Ecto neural progenitor cell (in vitro differentiated cells): ENCODE results near the gene GRIK4.

ENCODE experiments used
- DNase-seq: peaks from one replicate; pipeline ENCODE4 v3.0.0-alpha.2; 2018; ENCODE audit warnings: low spot score

GRIK4 gene

DNA sequence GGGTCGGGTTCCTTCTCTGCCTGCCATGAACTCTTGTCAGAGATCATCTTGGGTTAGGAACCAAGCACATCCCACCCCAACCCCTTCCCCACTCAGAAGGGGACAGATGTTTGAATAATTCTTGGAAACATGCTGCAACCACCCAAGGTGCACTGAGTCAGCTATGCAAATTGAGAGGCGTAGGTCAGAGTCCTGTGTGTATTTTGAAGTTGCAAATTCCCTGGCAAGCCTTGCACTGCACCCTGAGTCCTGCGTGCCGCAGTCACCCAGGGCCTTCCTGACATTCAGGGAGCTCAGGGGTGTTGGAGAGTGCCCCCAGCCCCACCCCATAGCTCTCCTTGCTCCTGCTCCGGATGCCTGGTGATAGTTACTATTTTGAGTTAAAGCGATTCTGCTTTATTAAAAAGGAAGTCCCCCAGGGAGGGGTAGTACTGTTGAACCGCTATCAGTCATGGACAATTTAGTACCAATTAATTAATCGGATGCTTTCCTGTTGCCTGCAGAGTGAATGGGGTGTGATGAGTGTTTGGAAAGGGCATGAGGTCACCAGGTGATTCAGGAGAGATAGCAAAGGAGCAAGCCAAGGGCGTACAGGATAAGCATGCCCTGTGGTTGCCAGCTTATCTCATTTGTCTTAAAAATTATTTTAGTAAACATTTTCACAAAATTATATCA, 123.7 kb downstream of the GRIK4 start:
- DNase-seq: no peak

DNA sequence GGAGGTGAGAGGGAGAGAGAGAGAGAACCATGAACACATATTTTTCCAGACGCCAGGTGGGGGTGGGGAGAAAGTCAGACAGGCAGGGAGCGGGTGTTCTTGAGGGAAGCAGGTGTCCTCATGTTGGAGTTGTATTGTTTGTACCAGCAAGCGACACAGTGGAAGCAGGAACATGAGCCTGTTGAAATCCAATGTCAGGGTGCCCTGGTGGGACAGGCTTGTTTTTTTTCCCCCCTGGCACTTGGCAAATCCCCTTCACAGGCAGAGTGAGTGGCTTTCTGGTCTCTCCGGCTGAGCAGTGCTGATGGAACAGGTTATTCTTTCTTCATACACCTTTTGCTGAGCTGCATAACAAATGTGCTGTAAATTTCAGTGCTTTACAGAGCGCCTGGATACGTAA, 125.6 kb downstream of the GRIK4 start:
- DNase-seq: no peak

DNA sequence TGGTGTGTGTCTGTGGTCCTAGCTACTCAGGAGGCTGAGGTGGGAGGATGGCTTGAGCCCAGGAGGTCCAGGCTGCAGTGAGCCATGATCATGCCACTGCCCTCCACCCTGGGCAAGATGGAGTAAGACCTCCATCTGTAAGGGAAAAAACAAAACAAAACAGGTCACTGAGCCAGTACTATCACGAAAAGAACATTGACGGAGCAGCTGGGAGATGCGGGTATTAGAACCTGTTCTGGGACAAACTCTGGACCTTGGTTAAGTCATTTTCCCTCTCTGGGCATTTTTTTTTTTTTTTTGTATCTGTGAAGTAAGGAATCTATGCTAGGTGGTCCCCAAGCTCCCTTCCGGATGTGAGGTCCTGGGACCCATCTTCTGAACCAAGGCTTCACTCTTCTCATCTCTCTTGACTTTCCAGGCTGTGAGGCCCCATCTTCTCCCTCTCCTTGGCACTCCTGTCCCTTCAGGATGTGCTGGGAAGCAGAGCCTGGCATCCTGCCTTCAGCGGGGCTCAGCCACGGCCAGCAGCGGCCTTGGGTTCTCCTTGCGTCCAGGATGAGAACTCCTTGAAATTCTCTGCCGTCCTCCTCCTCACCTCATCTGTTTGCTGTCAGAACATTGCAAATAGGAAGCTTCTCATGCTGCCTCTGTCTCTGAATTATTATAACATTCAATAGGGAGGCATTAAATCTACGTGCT, 130.8 kb downstream of the GRIK4 start:
- DNase-seq: no peak

DNA sequence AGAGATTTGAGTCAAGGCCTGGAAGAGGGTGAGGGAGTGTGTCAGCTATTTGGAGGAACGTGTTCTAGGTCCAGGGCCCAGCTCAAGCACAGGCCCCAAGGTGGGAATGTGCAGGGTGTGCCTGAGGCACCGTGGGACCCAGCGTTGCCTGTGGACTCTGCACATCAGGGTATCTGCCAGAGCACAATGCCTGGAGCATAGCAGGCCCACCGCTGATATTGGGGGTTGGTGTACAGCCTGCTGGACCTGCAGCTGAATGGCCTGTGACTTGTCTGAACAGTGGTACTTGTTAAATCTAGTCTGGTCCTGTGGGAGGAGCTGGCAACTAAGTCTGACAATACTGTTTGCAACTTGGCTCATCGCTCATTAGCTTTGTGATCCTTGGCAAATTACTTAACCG, 131.7 kb downstream of the GRIK4 start:
- DNase-seq: no peak

DNA sequence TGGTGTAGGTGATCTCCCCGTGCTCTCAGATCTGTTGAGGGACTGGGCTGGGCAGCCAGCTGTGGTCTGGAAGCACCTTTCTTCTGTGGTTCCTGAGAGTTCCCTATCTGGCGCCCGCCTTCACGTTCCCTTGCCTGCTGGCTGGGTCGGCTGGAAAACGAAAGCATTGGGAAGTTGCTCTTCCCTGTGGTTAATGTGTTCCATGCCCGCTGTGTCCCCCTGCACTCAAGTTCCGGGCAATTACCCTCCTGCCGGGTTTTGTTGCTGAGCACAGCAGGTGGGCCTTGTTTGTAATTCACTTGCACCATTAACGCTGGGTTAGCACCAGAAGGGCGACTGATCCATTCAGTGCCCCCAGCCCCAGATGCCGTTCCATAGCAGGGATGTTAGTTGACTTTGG, 134.1 kb downstream of the GRIK4 start:
- DNase-seq: no peak

DNA sequence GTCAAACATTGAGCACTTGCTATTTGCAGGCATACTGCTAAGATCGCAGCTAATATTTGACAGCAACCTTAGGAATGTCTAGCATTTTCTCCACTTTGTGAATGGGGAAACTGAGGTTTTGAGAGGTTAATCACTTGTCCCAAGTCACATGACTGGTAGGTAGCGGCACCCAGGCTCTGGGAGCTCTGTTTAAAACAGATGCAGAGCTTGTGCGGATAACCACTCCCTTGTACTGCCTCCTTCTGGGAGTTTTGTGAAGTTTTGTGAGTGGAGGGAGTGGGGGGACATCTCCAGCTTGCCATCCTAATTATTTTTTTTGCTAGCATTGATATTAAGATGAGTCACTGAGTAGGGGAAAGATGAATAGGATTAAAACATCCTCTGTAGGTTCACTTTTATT, 134.7 kb downstream of the GRIK4 start:
- no peak for DNase-seq

DNA sequence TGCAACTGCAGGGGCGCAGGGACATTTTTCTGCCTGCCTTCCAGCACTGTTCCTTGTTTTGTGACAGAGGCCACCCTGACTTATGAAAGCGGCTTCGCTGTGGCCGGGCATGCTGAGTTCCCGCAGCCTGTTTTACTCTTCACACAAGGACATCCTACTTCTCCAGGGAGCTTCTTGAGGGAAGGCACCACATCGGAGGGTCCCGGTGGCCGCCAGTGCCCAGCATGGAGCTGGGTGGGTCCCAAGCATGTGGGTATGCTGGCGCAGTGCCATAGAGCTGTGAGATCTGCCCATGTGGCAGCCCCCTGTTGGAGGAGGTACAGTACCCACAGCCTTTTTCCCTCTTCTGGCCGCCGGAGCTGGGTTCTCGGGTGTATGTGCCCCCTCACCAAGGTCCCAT, 136.1 kb downstream of the GRIK4 start:
- DNase-seq: no peak

DNA sequence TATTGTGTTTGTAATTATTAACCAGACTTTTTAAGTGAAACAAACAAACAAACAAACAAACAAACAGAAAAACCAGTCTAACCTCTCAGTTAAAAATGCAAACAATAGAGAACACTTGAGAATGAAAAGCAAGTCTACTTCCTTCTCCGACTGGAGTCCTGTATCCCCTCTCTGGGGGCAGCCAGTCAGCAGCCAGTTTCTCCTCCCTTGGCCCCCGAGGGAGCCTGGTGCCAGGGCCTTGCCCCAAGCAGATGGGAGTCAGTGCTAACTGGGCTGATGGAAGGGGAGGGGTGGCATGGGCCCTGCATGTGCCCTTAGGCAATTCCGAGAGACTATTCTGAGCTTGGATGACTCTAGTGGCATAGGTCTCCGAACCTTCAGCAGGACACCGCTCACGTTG, 137.2 kb downstream of the GRIK4 start:
- no peak for DNase-seq

DNA sequence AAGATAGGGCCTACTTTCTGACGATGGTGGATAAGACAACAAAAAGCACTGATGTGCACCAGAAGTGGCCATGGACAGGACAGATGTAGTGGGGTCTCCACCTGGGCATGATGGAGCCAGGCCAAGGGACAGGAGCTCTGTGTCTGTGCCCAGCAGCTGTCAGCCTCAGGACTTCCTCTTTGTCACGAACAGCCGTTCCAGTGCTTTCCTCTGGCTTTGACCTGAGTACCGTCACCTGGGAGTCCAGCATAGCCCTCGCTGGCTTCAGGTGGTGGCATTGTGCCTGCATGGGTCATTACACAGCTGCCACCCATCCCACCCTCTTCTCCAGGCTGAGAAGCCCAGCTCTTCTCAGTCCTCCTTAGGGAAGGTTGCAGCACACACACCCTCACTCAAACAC, 137.8 kb downstream of the GRIK4 start:
- DNase-seq: no peak

DNA sequence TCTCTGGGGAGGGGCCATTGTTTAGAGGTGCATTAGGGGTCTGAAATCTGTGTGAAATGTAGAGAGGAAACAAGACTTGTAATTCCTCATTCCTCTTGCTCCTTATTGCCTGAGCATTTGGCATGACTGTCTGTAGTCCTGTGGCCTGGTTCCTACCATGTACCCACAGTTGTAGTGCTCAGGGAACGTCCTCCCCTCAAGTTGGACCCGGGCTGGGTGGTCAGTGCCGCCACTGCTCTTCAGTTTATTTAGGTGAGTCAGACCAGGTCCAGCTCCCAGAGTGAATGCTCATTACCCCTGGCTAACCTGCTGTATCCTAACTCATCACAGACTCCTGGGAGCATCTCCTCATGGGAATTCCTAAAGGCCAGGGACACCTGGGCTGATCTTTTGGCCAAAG, 139.8 kb downstream of the GRIK4 start:
- no peak for DNase-seq

DNA sequence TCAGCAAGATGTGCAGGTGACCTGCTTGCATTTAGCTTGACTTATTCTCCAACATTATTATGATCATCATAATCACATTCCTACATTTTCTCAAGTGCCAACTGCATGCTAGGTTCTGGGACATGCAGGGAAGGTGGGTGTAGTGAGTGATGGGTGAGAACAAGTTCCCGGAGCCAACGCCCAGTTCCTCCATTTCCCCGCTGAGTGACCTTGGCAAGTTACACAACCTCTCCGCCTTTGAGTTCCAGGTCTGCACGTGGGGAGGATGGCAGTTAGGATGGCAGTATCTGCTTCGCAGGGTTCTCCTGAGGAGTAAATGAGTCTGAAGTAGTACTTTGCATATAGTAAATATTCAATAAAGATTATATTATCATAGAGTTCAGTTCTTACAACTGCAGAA, 140.3 kb downstream of the GRIK4 start:
- no peak for DNase-seq

DNA sequence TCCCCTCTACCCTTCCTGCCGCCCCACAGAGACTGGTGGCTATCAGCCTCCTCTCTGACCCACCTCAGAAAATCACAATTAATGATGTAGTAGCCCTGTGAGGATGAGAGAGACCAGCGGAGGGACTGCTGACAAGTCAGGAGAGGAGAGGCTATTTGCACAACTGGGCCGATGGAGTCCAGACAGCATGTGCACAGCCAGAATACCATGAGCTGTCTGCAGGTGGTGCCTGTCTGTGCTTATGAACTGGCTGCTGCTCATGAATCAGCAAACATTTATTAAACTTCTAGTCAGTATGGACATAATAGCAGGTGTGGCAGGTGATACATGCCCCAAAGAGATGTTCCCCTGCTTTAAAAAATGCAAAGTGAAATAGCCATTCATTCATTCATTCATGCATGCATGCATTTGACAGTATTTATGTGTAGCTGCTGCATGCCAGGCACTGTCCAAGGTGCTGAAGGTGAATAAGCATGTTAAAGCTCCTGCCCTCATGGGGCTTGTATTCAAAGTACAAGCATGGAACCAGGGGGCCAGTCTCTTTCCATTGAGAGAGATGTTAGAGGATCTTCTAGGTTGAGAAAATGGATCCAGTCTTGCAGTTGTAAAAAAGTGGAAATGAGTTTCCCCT, 141.3 kb downstream of the GRIK4 start:
- DNase-seq: no peak

DNA sequence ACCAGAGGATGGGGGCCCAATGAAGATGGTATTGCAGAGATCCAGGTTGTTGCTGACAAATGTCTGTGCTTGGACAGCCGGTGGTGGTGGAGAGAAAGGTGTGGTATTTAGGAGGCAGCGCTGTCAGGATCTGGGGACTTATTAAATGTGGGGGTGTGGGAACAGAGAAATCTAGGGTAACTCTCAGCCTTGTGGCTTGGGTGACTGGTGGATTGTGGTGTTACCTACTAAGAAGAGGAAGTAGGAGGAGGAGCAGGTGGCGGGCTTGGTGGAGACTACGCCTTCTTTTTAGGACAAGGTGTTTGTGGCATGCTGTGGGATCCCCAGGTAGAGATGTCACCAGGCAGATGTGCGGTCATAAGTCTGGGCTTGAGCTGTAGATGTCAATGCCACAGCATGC, 144.0 kb downstream of the GRIK4 start:
- DNase-seq: no peak

DNA sequence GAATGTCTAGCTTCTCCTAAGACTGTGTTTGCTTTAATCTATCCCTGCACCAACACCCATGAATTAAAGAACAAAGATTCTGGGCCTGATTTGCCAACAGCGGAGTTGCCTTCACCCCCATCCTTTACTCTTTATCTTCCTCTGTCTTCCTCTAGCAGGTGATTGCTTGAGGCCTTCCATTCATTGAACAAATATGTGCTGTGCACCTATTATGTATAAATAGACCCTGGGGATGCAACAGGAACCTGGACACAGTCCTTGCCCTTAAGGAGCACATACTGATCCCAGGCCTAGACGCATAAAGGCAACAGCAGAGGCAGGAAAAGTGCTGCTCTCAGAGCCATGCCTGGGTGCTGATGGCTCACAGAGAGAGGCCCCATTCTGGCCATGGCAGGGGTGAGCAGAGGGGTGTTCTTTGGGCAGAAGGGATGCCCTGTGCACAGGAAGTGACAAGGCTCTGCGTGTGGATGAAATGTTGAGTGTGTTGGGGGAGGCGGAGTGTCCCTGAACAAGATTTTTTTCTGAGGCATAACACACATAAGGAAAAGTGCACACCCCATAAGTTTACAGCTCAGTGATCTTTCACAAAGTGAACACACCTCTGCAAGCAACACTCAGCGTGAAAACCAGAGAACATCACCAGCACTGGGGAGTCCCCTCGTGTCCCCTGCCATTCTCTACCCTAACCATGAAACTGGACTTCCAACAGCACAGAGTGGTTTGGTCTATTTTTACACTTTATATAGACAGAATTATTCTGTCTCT, 145.9 kb downstream of the GRIK4 start:
- no peak for DNase-seq

DNA sequence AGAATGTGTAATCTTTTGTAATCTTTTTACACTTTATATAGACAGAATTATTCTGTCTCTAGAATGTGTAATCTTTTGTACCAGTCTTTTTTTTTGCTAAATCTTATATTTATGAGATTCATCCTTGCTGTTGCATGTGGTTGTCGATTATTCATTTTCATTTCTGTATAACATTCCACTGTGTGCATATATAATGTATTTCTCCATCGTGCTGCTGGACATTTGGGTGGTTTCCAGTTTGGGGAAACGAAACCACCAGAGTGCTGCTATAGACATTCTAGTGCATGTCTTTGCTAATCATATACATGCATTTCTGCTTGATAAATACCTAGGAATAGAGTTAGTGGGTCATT, 146.5 kb downstream of the GRIK4 start:
- DNase-seq: no peak

DNA sequence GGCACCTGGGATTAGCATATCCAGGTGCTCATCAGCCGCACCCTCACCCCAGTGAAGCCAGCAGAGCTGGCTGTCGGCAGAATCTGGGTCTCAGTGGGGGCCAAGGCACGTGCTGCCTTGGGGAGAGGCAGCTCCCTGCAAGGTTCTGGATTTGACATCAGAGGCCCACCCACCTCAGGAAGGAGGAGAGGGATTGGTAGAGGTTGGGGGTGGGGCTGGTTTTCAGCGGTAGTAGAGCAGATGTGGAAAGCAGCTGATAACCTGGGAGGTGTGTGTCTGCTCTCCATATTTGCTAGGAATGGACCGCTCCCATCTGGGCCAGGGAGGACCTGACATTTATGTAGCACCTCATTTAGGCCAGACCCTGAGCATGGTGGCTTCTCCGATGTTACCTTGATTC, 147.5 kb downstream of the GRIK4 start:
- no peak for DNase-seq

DNA sequence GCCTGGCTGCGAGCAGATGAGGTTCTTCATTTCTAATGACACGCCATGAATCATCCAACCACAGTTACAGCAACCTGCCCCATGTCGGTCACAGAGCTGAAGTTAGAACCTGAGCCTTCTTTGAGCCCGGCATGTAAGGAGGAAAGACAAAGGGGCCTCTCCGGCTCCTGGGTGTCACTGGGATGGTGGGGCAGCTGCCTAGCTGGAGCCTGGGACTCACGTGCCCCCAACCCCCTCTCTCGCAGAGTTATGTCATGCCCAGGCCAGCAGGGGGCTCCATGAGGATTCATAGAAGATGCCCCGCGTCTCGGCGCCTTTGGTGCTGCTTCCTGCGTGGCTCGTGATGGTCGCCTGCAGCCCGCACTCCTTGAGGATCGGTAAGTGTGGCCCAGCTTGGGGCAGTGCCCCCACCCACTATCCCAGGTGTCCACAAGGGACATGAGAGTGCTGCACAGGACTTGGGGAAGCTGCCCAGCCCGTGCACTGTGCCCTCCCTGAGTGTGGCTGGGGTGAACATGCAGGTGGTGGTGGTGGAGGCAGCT, 148.5 kb downstream of the GRIK4 start:
- DNase-seq: peak; percentile 69

DNA sequence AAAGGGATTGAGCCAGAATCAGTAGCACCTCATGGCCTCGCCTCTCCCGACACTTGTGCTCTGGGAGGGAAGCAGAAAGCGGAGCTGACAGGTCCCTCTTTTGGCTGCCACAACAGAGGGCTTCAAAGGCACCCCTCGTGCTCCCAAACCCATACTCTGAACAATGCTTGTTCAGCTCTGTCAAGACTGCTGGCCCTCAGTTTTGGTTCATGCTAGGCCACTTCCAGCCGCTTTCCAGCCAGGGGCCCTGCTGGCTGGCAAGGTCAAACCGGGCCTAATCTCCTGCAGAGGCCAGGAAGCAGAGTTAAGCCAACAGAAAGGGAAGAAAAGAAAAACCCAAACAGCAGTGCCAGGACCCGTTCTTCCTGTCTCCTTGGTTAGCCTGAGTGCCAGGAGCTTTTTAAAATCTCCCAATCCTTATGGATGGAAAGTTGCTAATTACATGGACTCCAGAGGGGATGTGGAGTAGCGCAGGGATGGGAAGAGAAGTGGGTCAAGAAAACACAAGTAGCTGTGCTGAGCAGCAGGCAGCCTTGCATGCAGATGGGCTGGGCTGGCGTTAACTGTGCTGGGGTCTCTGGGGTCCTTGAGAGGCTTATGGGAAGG, 150.6 kb downstream of the GRIK4 start:
- DNase-seq: no peak

DNA sequence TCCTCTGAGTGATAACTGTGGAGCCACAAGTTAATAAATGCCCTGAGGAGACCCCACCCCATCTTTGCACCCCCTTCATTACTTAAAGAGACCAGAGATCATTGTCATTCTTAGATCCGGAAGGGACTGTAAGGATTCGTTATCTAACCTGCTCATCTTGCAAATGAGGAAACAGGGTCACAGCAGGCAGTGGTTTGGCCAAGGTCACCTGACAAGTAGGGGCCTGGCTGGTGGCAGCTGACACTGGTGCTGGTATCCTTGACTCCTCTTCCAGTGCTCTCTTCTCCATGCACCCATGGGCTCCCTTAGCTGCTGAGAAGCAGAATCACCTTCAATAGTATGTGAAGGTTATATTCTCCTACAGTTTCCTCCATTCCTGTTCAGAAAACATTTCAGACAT, 151.6 kb downstream of the GRIK4 start:
- no peak for DNase-seq

DNA sequence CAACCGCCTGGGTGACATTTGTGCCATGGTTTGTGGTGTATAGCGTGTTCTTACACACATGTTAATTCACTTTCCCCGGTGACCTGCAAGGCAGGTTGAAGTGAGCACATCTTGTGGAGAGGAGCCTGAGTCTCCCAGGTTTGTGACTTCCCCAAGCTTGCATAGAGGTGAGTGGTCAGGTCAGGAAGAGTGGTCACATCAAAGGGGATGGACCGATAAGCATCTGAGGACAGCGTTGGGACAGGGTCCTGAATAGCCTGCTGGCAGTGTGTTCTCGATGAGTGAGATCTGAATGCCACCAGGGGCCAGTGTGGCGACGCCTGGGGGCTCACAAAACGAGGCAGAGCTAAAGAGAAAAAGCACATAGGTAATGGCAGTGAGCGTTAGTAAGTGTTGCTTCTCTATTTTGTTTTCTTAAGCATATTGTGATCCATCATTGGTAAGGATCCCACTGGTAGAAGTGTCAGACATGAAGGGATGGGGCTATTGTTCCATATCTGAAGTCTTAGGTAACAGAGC, 154.6 kb downstream of the GRIK4 start:
- DNase-seq: no peak

DNA sequence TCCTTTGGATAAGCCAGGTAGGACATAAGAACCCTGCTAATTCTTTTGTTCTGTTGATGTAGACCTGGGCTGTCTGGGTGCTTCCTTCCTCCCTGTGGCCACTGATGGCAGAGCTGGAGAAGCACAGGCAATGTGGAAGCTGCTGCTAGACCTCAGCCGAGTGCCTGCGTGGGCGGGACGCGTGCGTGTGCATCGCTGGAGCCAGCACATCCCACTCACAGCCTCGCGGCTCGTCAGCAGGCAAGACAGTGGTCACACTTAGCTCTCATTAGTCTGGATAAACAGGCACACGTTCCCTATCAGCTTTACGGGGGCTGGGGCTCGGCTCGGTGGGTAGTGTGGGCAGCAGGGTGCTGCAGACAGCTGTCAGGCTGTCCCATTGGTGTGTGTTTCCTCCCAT, 155.7 kb downstream of the GRIK4 start:
- no peak for DNase-seq

DNA sequence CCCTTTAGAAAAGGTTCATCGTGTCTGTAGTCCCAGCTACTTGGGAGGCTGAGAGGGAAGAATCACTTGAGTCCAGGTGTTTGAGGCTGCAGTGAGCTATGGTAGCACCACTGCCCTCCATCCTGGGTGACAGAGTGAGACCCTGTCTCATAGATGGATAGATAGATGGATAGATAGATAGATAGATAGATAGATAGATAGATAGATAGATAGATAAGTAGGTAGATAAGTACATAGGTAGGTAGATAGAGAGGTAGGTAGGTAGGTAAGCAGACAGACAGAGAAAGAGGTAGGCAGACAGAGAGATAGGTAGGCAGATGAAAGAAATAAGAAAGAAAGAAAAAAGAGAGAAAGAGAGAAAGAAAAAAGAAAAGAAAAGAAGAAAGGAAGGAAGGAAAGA, 156.4 kb downstream of the GRIK4 start:
- no peak for DNase-seq
